Naive thymus-derived CD8-positive, alpha-beta T cell (primary cell): ENCODE measurements around the gene PBRM1. TPM values are rescaled to one million over a fixed set of nuclear protein-coding genes. Genes with fewer than 3 reads are reported as not detected.

Experiments
- ATAC-seq, 2 donors: fragments of 150-1000 bp; cut with Tn5 transposase in 1 of 2; sonication (Bioruptor Pico), chemical (Tn5 transposase) in 1 of 2; 1 replicate in 1 of 2; 2 replicates in 1 of 2; pipeline ENCODE4 v1.10.0; 2021; ENCODE audit warnings: mild to moderate bottlenecking in 2 of 2, moderate library complexity in 2 of 2
- POLR2A ChIA-PET: fragments of 350-600 bp; sonication (Branson Sonifier 250); formaldehyde crosslinking; loops from one replicate; lab custom pipeline; 2021; ENCODE audit warnings: antibody characterized with exemption; lab: Charles Lee
- DNase-seq, 10 donors: peaks; one replicate each; pipeline versions ENCODE4 v3.0.0 to v3.0.0-alpha.2; 2020 to 2022
- H3K27ac Mint-ChIP-seq, 10 donors: one replicate each; pipeline ENCODE4 v1.8.0; 2020 to 2022; ENCODE audit warnings: mild to moderate bottlenecking in 10 of 10, mixed read lengths in 10 of 10, moderate library complexity in 4 of 10, inconsistent platforms in 1 of 10
- H3K27me3 Mint-ChIP-seq, 5 donors: one replicate each; pipeline ENCODE4 v1.8.0; 2021 to 2022; ENCODE audit warnings: mixed read lengths in 5 of 5
- H3K36me3 Mint-ChIP-seq, 3 donors: one replicate each; pipeline ENCODE4 v1.8.0; 2020 to 2022; ENCODE audit warnings: mixed read lengths in 3 of 3, mild to moderate bottlenecking in 2 of 3, inconsistent platforms in 1 of 3
- H3K4me1 Mint-ChIP-seq, 4 donors: one replicate each; pipeline ENCODE4 v1.8.0; 2021 to 2022; ENCODE audit warnings: mixed read lengths in 4 of 4
- H3K4me3 Mint-ChIP-seq, 10 donors: one replicate each; pipeline ENCODE4 v1.8.0; 2020 to 2022; ENCODE audit warnings: mild to moderate bottlenecking in 10 of 10, mixed read lengths in 10 of 10, moderate library complexity in 6 of 10, inconsistent platforms in 1 of 10
- H3K9me3 Mint-ChIP-seq, 9 donors: one replicate each; pipeline ENCODE4 v1.8.0; 2020 to 2022; ENCODE audit warnings: mixed read lengths in 9 of 9, mild to moderate bottlenecking in 3 of 9, inconsistent platforms in 1 of 9, moderate library complexity in 1 of 9
- polyA plus RNA-seq, 3 donors: library from polyadenylated mRNA; unstranded; fragments of 300-500 nt; fragmentation: Illumina TruSeq; gene quantifications; one replicate each; pipeline ENCODE4 v1.2.3, GENCODE V29; 2021
- total RNA-seq, 8 experiments: library from RNA in 2 of 8; stranded (reverse) in 2 of 8; gene quantifications; one replicate each; pipeline ENCODE4 v1.2.3 and lab custom pipeline; 2021 to 2026

Gene PBRM1
- total and polyA plus RNA-seq, 5 experiments from 2014 or later, result 66.0 to 81.4 (median 72.9) TPM

- POLR2A ChIA-PET, result no interaction called here
- Mint-ChIP-seq H3K4me3 (no peak overlapping the region), H3K9me3 (no peaks in the 10 kb centered on the region), H3K4me1 (peaks cover 0 to 3% (median 0%) of the 10 kb centered on the region in 4 donors), H3K27me3 (no peaks in the 10 kb centered on the region), H3K36me3 (no peaks in the 10 kb centered on the region), H3K27ac (no peak overlapping the region)
- peak in 1 of 10 donors; percentile 36 for DNase-seq
- ATAC-seq, result no peak
These were observed 162.1 kb downstream of the PBRM1 start for GRCh38 chr3:52523386-52524257.

- no peaks in the 10 kb centered on the region for H3K36me3 Mint-ChIP-seq
- no peaks in the 10 kb centered on the region for H3K9me3 Mint-ChIP-seq
- H3K27me3 Mint-ChIP-seq, result no peaks in the 10 kb centered on the region
- DNase-seq, result peak in 1 of 10 donors; percentile 54
- peaks cover 0 to 3% (median 0%) of the 10 kb centered on the region in 4 donors for H3K4me1 Mint-ChIP-seq
- ATAC-seq, result no peak
- POLR2A ChIA-PET, result no interaction called here
- no peak overlapping the region for H3K27ac Mint-ChIP-seq
- no peak overlapping the region for H3K4me3 Mint-ChIP-seq
These were observed 163.0 kb downstream of the PBRM1 start for GRCh38 chr3:52522651-52523251.

GRCh38 chr3:52521881-52522650 is 163.6 kb downstream of the PBRM1 start:
- ATAC-seq (no peak), DNase-seq (peak in 1 of 10 donors; percentile 59)
- H3K9me3 Mint-ChIP-seq, result no peaks in the 10 kb centered on the region
- no peak overlapping the region for H3K4me3 Mint-ChIP-seq
- H3K36me3 Mint-ChIP-seq, result no peaks in the 10 kb centered on the region
- peaks cover 0 to 3% (median 0%) of the 10 kb centered on the region in 4 donors for H3K4me1 Mint-ChIP-seq
- POLR2A ChIA-PET, result no interaction called here
- no peaks in the 10 kb centered on the region for H3K27me3 Mint-ChIP-seq
- no peak overlapping the region for H3K27ac Mint-ChIP-seq

- POLR2A ChIA-PET, result no interaction called here
- Mint-ChIP-seq H3K27ac (no peak overlapping the region), H3K27me3 (no peaks in the 10 kb centered on the region), H3K36me3 (no peaks in the 10 kb centered on the region), H3K4me1 (peaks cover 0 to 3% (median 0%) of the 10 kb centered on the region in 4 donors), H3K9me3 (no peaks in the 10 kb centered on the region), H3K4me3 (no peak overlapping the region)
- no peak for ATAC-seq
- DNase-seq, result no peak
These were observed 164.3 kb downstream of the PBRM1 start for GRCh38 chr3:52521488-52521824.

GRCh38 chr3:52520716-52521487 is 164.8 kb downstream of the PBRM1 start:
- DNase-seq, result no peak
- no peak for ATAC-seq
- no peak overlapping the region for H3K4me3 Mint-ChIP-seq
- no peaks in the 10 kb centered on the region for H3K27me3 Mint-ChIP-seq
- H3K36me3 Mint-ChIP-seq, result no peaks in the 10 kb centered on the region
- peak overlapping the region in 1 of 10 donors; percentile 18 for H3K27ac Mint-ChIP-seq
- no peaks in the 10 kb centered on the region for H3K9me3 Mint-ChIP-seq
- peaks cover 0 to 3% (median 0%) of the 10 kb centered on the region in 4 donors for H3K4me1 Mint-ChIP-seq
- POLR2A ChIA-PET, result no interaction called here

- Mint-ChIP-seq H3K4me1 (peaks cover 0 to 3% (median 0%) of the 10 kb centered on the region in 4 donors), H3K27me3 (no peaks in the 10 kb centered on the region), H3K27ac (no peak overlapping the region), H3K4me3 (no peak overlapping the region), H3K36me3 (no peaks in the 10 kb centered on the region), H3K9me3 (no peaks in the 10 kb centered on the region)
- POLR2A ChIA-PET, result no interaction called here
- DNase-seq, result no peak
- no peak for ATAC-seq
These were observed 165.5 kb downstream of the PBRM1 start for GRCh38 chr3:52520141-52520667.

GRCh38 chr3:52519445-52520140 is 166.1 kb downstream of the PBRM1 start:
- H3K4me3 Mint-ChIP-seq, result no peak overlapping the region
- no peaks in the 10 kb centered on the region for H3K27me3 Mint-ChIP-seq
- POLR2A ChIA-PET, result no interaction called here
- ATAC-seq (no peak), DNase-seq (no peak)
- H3K27ac Mint-ChIP-seq, result no peak overlapping the region
- peaks cover 0 to 3% (median 0%) of the 10 kb centered on the region in 4 donors for H3K4me1 Mint-ChIP-seq
- no peaks in the 10 kb centered on the region for H3K9me3 Mint-ChIP-seq
- no peaks in the 10 kb centered on the region for H3K36me3 Mint-ChIP-seq

GRCh38 chr3:52518723-52519444 is 166.8 kb downstream of the PBRM1 start:
- POLR2A ChIA-PET, result interaction anchor here (1.4 kb wide), 1 partner anchor 11 kb away, joined by 3 read pairs; no protein-coding TSS in a partner anchor
- Mint-ChIP-seq H3K27me3 (no peaks in the 10 kb centered on the region), H3K9me3 (no peaks in the 10 kb centered on the region), H3K27ac (no peak overlapping the region), H3K4me3 (peak overlapping the region in 1 of 10 donors; percentile 41), H3K4me1 (no peaks in the 10 kb centered on the region), H3K36me3 (no peaks in the 10 kb centered on the region)
- DNase-seq (no peak), ATAC-seq (no peak)

- H3K27ac Mint-ChIP-seq, result no peak overlapping the region
- no peaks in the 10 kb centered on the region for H3K36me3 Mint-ChIP-seq
- H3K27me3 Mint-ChIP-seq, result no peaks in the 10 kb centered on the region
- DNase-seq (no peak), ATAC-seq (no peak)
- H3K4me1 Mint-ChIP-seq, result no peaks in the 10 kb centered on the region
- POLR2A ChIA-PET, result interaction anchor here (1.4 kb wide), 1 partner anchor 11 kb away, joined by 3 read pairs; no protein-coding TSS in a partner anchor
- H3K9me3 Mint-ChIP-seq, result no peaks in the 10 kb centered on the region
- H3K4me3 Mint-ChIP-seq, result no peak overlapping the region
These were observed 167.7 kb downstream of the PBRM1 start for GRCh38 chr3:52517796-52518722.

GRCh38 chr3:52516509-52517195 is 169.1 kb downstream of the PBRM1 start:
- DNase-seq (no peak), ATAC-seq (no peak)
- POLR2A ChIA-PET, result no interaction called here
- no peaks in the 10 kb centered on the region for H3K27me3 Mint-ChIP-seq
- H3K9me3 Mint-ChIP-seq, result no peaks in the 10 kb centered on the region
- no peaks in the 10 kb centered on the region for H3K36me3 Mint-ChIP-seq
- no peaks in the 10 kb centered on the region for H3K4me1 Mint-ChIP-seq
- H3K4me3 Mint-ChIP-seq, result no peak overlapping the region
- no peak overlapping the region for H3K27ac Mint-ChIP-seq
